SK-N-SH treated with all-trans-retinoic acid at 6 μM for 48 hours (cell line): ENCODE measurements around the gene SUPT4H1.

ENCODE experiments used
- BACH2 ChIP-seq: fragments of 250-450 bp; sonication (Bioruptor Pico); IDR thresholded peaks from 2 replicates; pipeline ENCODE4 v1.9.0; 2021; ENCODE audit warnings: mild to moderate bottlenecking, borderline replicate concordance
- CREB5 ChIP-seq: fragments of 250-450 bp; sonication (Bioruptor Pico); IDR thresholded peaks from 2 replicates; pipeline ENCODE4 v1.5.1; 2020; ENCODE audit warnings: low read depth, mild to moderate bottlenecking, moderate library complexity
- PATZ1 ChIP-seq: fragments of 250-450 bp; sonication (Bioruptor Pico); IDR thresholded peaks from 2 replicates; pipeline ENCODE4 v1.8.0; 2020; ENCODE audit warnings: mild to moderate bottlenecking, moderate library complexity, borderline replicate concordance
- RARB ChIP-seq: fragments of 250-450 bp; sonication (Bioruptor Pico); IDR thresholded peaks from 2 replicates; pipeline ENCODE4 v1.8.0; 2021; ENCODE audit warnings: mild to moderate bottlenecking, moderate library complexity
- TSHZ2 ChIP-seq: fragments of 250-450 bp; sonication (Bioruptor Pico); IDR thresholded peaks from 2 replicates; pipeline ENCODE4 v1.5.0; 2020; ENCODE audit warnings: mild to moderate bottlenecking, moderate library complexity
- ZFP3 ChIP-seq: fragments of 250-450 bp; sonication (Bioruptor Pico); IDR thresholded peaks from 2 replicates; pipeline ENCODE4 v1.5.0; 2020; ENCODE audit warnings: mild to moderate bottlenecking, moderate library complexity
- ZFP30 ChIP-seq: fragments of 450-650 bp; formaldehyde crosslinking; IDR thresholded peaks from 2 replicates; pipeline ENCODE4 v1.5.0; 2022; ENCODE audit warnings: mild to moderate bottlenecking, moderate library complexity
- ZNF565 ChIP-seq: fragments of 450-650 bp; formaldehyde crosslinking; conservative IDR thresholded peaks from 2 replicates; pipeline ENCODE4 v1.5.0; 2020; ENCODE audit warnings: low read depth, mild to moderate bottlenecking, moderate library complexity
- ZNF8 ChIP-seq: fragments of 450-650 bp; formaldehyde crosslinking; IDR thresholded peaks from 2 replicates; pipeline ENCODE4 v1.5.0; 2020; ENCODE audit warnings: mild to moderate bottlenecking, moderate library complexity

GRCh38 chr17:58305626-58306025 lies 46.4 kb downstream of the SUPT4H1 start:
- no peak for TF ChIP-seq ZFP30 (CRISPR knock-in tag)
- no peak for TF ChIP-seq ZNF565
- TF ChIP-seq CREB5, result no peak
- TF ChIP-seq ZFP3, result no peak
- TF ChIP-seq ZNF8 (CRISPR knock-in tag), result no peak
- TF ChIP-seq PATZ1 (CRISPR knock-in tag), result no peak
- TF ChIP-seq TSHZ2, result no peak
- TF ChIP-seq RARB (CRISPR knock-in tag), result no peak
- no peak for TF ChIP-seq BACH2 (CRISPR knock-in tag)
